ENCODE data around the gene TADA2B.

GRCh38 chr4:7048642-7049041 is 5.5 kb downstream of the TADA2B start:
- TF ChIP-seq POLR2A (IDR thresholded peaks at IDR 0.05; ENCODE audit: low read length) (no peak), GATA1 (IDR thresholded peaks at IDR 0.05; ENCODE audit: low read depth, low read length) (no peak)

Measured in erythroblast (primary cell).